ENCODE results near the gene TESMIN. TPM values are rescaled to one million over a fixed set of nuclear protein-coding genes. Genes with fewer than 3 reads are reported as not detected.

TESMIN gene
- total RNA-seq, 1 experiment from 2014 or later: not detected

- peaks cover 38% of the 10 kb centered on the region for H3K36me3 ChIP-seq
- no peak overlapping the region for H3K4me3 ChIP-seq
- no peaks in the 10 kb centered on the region for H3K9me3 ChIP-seq
- H3K27me3 ChIP-seq: no peaks in the 10 kb centered on the region
- DNase-seq: no peak
These were observed 15.5 kb upstream of the TESMIN start for GRCh38 chr11:68766786-68767185.

- Histone ChIP-seq H3K36me3 (peaks cover 33% of the 10 kb centered on the region), H3K27me3 (no peaks in the 10 kb centered on the region), H3K9me3 (no peaks in the 10 kb centered on the region), H3K4me3 (no peak overlapping the region)
- DNase-seq: no peak
These were observed 13.4 kb upstream of the TESMIN start for GRCh38 chr11:68764746-68765145.

DNA sequence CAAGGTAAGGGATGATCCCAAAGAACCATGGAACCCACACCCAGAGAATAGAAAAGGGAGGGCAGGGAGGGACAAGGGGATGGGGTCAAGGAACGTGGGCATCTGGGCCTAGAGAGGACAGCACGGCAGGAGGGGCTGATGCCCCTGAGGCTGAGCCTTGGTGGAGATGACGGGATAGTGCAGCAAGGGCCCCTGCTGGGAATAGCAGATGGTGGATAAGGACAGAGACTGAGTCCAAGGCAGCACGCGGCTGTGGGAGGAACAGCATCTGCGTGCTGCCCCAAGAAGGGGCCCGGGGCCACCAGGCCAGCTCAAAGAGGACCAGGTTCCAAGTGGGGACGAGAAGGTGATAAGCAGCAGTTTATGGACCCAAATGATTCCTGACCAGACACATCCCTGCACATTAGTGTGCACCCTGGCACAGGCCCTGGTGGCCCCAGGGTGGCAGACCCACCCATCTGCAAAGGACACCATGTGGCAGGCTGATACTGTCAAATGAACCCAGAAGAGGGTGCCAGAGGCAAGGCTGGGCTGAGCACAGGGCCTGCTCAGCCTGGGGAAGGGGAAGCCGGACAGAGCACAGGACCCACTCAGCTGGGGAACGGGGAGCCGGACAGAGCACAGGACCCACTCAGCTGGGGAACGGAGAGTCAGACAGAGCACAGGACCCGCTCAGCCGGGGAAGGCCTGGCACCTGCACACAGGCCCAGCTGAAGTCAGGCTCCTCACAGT is 12.8 kb upstream of the TESMIN start:
- Histone ChIP-seq H3K36me3 (peaks cover 35% of the 10 kb centered on the region), H3K9me3 (no peaks in the 10 kb centered on the region), H3K27me3 (no peaks in the 10 kb centered on the region), H3K4me3 (no peak overlapping the region)
- no peak for DNase-seq

GRCh38 chr11:68763181-68763721 is 11.9 kb upstream of the TESMIN start:
- Histone ChIP-seq H3K36me3 (peaks cover 31% of the 10 kb centered on the region), H3K9me3 (no peaks in the 10 kb centered on the region), H3K27me3 (no peaks in the 10 kb centered on the region), H3K4me3 (no peak overlapping the region)
- no peak for DNase-seq

DNA sequence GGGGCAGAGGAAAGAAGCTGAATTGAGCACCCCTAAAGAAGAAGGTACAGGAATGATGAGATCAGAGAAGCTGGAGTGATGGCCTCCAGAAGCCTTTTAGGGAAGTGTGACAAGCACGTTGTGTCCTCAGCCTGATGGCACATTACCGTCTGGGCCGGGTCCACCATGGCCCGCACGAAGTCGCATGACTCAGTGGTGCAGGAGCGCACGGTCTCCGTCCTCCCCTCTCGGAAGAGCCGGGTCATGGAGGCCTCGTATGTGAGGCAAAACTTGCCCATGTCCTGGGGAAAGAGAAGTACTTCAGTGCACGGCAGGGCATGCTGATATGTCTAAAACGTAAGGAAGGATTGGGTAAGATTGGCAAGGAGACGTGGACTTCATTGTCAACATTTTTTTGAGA is 11.2 kb upstream of the TESMIN start:
- Histone ChIP-seq H3K36me3 (peaks cover 34% of the 10 kb centered on the region), H3K4me3 (no peak overlapping the region), H3K27me3 (no peaks in the 10 kb centered on the region), H3K9me3 (no peaks in the 10 kb centered on the region)
- DNase-seq: no peak

DNA sequence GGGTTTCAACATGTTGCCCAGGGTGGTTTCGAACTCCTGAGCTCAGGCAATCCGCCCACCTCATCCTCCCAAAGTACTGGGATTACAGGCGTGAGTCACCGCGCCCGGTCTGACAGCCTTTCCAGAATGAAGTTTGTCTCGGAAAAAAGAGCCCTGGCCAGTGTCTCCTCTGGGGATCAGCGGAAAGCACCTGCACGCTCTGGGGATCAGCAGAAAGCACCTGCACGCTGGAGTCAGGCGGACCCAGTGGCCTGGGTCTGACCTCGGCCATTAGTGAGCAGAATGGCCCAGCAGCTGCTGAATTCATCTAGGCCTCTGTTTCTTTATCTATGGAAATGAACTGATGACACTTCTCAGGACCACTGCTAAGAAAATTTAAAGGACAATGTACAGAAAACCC is 10.5 kb upstream of the TESMIN start:
- Histone ChIP-seq H3K36me3 (peaks cover 40% of the 10 kb centered on the region), H3K27me3 (no peaks in the 10 kb centered on the region), H3K9me3 (no peaks in the 10 kb centered on the region), H3K4me3 (no peak overlapping the region)
- no peak for DNase-seq

- H3K36me3 ChIP-seq: peaks cover 48% of the 10 kb centered on the region
- no peak overlapping the region for H3K4me3 ChIP-seq
- H3K9me3 ChIP-seq: no peaks in the 10 kb centered on the region
- DNase-seq: no peak
- H3K27me3 ChIP-seq: no peaks in the 10 kb centered on the region
These were observed 8.7 kb upstream of the TESMIN start for GRCh38 chr11:68759991-68760390.

- DNase-seq: no peak
- Histone ChIP-seq H3K36me3 (peaks cover 55% of the 10 kb centered on the region), H3K4me3 (no peak overlapping the region), H3K27me3 (no peaks in the 10 kb centered on the region), H3K9me3 (no peaks in the 10 kb centered on the region)
These were observed 6.4 kb upstream of the TESMIN start for GRCh38 chr11:68757711-68758110.

DNA sequence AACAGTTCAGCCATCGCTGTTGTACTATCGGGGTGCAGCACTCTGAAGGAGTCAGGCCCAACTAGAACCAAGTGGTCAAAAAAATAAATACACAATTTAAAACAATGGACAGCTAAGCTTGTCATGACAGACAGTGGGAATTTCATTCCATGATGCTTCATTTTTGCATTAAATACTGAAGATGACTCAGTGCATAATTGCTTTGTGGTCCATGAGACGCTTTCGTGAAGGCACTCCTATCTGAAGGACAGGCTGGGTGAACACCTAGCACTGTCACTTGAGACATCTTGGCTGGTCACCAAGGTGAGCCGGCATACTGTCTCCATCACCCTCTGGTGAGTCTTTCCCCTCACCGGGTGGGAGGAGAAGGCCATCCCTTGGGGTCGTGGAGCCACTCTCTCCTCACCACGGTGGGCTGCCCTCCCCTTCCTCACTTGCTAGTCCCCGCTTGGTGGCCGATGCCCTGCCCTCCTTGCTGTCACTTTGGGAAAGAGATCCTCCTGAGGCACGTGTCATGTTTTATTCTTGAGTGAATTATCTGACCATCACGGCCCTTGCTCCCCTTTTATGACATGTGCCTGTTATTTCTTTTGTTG is 4.9 kb upstream of the TESMIN start:
- H3K27me3 ChIP-seq: no peaks in the 10 kb centered on the region
- no peaks in the 10 kb centered on the region for H3K9me3 ChIP-seq
- H3K4me3 ChIP-seq: no peak overlapping the region
- peaks cover 43% of the 10 kb centered on the region for H3K36me3 ChIP-seq
- DNase-seq: no peak

GRCh38 chr11:68753300-68753699 is 2.0 kb upstream of the TESMIN start:
- H3K4me3 ChIP-seq: no peak overlapping the region
- H3K9me3 ChIP-seq: no peaks in the 10 kb centered on the region
- no peak for DNase-seq
- H3K36me3 ChIP-seq: peaks cover 26% of the 10 kb centered on the region
- H3K27me3 ChIP-seq: no peaks in the 10 kb centered on the region

DNA sequence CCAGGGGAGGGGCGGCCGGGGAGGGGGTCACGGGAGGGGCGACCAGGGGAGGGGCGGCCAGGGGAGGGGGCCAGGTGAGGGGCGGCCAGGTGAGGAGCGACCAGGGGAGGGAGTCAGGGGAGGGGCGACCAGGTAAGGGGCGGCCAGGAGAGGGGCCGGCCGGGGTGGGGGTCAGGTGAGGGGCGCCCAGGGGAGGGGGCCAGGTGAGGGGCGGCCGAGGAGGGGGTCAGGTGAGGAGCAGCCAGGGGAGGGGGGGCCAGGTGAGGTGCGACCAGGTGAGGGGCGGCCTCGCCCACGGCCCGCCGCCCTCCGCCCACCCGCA is 355 bp downstream of the TESMIN start:
- Histone ChIP-seq H3K36me3 (peaks cover 10% of the 10 kb centered on the region), H3K4me3 (no peak overlapping the region)
- DNase-seq: no peak

DNA sequence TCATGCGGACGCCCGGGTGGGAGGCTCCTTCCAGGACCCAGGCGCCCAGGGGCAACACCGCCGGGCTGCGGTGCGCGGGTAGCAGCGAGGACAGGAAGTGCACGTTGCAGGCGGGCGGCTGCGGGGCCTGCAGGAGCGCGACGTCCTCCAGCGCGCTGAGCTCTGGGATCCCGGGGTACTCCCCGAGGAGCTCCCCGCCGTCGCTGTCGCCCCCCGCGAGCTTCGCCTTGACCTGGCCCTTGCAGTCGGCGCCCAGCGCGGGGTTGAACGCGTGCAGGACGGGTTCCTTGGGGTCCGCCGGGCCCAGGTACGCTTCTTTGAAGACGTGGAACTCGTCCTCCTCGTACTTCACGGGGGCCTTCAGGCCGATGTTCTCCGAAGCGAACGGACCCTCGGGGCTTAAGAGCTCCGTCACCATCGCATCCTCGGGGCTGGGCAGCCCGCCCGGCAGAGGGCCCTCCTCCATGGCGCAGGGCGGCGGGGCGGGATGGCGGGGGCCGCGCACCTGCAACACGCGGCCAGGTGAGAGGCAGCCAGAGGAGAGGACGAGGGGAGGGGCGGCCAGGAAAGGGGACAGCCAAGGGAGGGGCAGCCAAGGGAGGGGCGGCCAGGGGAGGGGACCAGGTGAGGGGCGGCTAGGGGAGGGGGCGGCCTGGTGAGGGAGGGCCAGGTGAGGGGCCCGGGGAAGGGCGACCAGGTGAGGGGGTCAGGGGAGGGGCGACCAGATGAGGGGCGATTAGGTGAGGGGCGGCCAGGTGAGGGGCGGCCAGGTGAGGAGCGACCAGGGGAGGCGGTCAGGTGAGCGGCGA is 921 bp downstream of the TESMIN start:
- H3K27me3 ChIP-seq: no peaks in the 10 kb centered on the region
- peaks cover 10% of the 10 kb centered on the region; the same call in 1 of the 2 replicates for H3K36me3 ChIP-seq
- no peaks in the 10 kb centered on the region for H3K9me3 ChIP-seq
- H3K4me3 ChIP-seq: no peak overlapping the region
- no peak for DNase-seq

More for the DNA sequence above, 355 bp downstream of the TESMIN start:
- no peaks in the 10 kb centered on the region for H3K9me3 ChIP-seq
- no peaks in the 10 kb centered on the region for H3K27me3 ChIP-seq

DNA sequence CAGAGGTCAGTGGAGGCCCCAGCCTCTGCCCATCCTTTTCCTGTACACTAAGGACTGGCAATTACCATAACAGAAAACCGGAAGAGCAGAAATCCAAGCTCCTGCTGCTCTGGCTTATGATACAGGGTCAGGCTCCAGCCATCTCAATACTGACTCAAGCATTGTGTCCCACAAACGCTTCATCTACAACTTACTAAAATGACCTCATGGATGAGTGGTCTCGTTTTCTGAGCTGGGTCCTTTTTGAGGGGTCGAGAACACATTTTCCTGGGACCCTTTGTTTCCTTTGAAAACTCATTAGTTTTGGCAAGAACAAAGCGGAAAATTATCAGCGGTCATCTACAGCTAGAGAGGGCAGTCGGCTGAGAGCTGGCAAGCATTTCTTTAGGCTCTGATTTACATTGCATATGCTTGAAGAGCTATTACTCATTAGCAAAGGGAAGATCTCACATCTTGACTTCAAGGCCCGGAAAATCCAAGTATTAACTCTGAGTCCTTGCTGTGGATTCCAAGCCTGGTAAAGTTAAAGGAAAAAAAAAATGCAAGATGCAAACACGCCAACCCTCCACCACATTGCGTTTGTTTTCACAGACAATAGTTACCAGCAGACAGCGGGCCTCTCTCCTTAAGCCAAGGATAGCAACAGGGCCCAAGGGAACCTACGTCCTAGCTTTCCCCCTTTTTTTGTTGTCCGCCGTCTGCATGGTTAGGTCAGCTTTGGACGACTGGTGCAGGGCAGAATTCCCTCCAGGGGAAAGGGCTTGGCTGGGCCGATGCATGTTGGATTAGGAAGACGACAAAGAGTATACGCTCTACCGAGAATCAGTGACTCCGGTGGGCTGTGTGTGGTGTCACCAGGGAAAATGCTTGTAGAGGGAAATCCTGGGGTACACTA is 1.8 kb downstream of the TESMIN start:
- H3K4me3 ChIP-seq: no peak overlapping the region

DNA sequence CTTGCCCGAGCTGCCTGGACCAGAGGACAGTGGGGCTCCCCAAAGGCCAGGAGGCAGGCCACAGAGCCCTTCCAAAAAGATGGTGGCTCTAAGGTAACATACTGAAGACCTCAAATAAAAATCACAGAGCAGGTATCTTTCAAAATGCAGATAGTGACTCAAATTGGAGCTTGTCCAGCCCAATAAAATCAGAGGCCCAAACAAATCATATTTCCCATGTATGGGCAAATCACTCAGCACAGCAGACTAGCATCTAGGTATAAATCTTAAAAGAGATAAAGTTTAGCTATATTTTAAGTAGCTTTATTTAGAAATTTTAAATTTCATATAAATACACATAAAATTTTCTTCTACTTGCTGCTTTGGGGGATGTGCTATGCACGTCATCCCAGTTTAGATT is 3.3 kb downstream of the TESMIN start:
- DNase-seq: no peak
- Histone ChIP-seq H3K36me3 (no peaks in the 10 kb centered on the region), H3K9me3 (no peaks in the 10 kb centered on the region), H3K27me3 (no peaks in the 10 kb centered on the region), H3K4me3 (no peak overlapping the region)

More for the DNA sequence above, 1.8 kb downstream of the TESMIN start:
- Histone ChIP-seq H3K27me3 (no peaks in the 10 kb centered on the region), H3K9me3 (no peaks in the 10 kb centered on the region), H3K36me3 (peaks cover 4% of the 10 kb centered on the region; the same call in 1 of the 2 replicates)
- DNase-seq: no peak

DNA sequence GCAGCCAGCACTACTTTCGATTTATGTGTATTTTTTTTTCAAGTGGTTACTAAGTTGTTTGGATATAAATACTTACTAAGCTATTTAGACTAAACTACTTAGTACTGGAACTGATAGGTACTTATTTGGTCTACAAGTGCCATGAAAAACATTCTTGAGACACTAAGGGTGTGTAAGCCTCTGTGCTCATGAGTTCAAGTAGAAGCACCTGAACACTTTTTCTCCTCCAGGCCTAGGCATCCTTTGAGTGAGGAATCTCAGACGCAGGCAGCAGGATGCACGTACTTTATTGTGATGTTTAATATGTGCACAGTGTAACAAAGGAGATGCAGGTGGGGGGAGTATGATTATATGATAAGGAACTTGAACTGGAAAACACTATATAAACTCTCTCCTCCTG is 7.8 kb downstream of the TESMIN start:
- DNase-seq: no peak

GRCh38 chr11:68741463-68741862 is 9.9 kb downstream of the TESMIN start:
- Histone ChIP-seq H3K4me3 (no peak overlapping the region), H3K27me3 (no peaks in the 10 kb centered on the region), H3K9me3 (no peaks in the 10 kb centered on the region), H3K36me3 (no peaks in the 10 kb centered on the region)
- DNase-seq: no peak

More for the DNA sequence above, 7.8 kb downstream of the TESMIN start:
- no peaks in the 10 kb centered on the region for H3K9me3 ChIP-seq
- H3K27me3 ChIP-seq: no peaks in the 10 kb centered on the region
- no peaks in the 10 kb centered on the region for H3K36me3 ChIP-seq
- no peak overlapping the region for H3K4me3 ChIP-seq
